Measurements from ENCODE around the gene SLC26A4. TPM values are rescaled to one million over a fixed set of nuclear protein-coding genes. Genes with fewer than 3 reads are reported as not detected.

Gene SLC26A4
- total RNA-seq, 4 donors from 2014 or later, result 0.17 to 0.44 (median 0.29) TPM; not detected in 1

- 93 to 95% methylated on average over 7 of the region's 7 CpGs for WGBS, 2 donors
- intact Hi-C loops (cut with DNase I; ENCODE audit: low total_unique reads), result no loop called here
- TF ChIP-seq POLR2A (IDR thresholded peaks at IDR 0.05), result no peak
- TF ChIP-seq CTCF (IDR thresholded peaks at IDR 0.05), result no peak
- no peak for DNase-seq (ENCODE audit: low spot score in 2 of 2)
- H3K4me3 ChIP-seq (ENCODE audit: low read depth, poor library complexity, severe bottlenecking), result no peak overlapping the region
Observed at GRCh38 chr7:107751113-107751512, 90.5 kb downstream of the SLC26A4 start.

GRCh38 chr7:107754642-107755041 is 94.0 kb downstream of the SLC26A4 start:
- WGBS, 2 donors, result 91 to 96% methylated on average over 2 of the region's 2 CpGs
- no peak for TF ChIP-seq CTCF (IDR thresholded peaks at IDR 0.05)
- TF ChIP-seq POLR2A (IDR thresholded peaks at IDR 0.05), result no peak
- intact Hi-C loops (cut with DNase I; ENCODE audit: low total_unique reads), result no loop called here
- no peak overlapping the region for H3K4me3 ChIP-seq (ENCODE audit: low read depth, poor library complexity, severe bottlenecking)
- no peak for DNase-seq (ENCODE audit: low spot score in 2 of 2)

- WGBS, 2 donors, result 94 to 100% methylated on average over 1 of the region's 1 CpG
- no peak for TF ChIP-seq CTCF (IDR thresholded peaks at IDR 0.05)
- TF ChIP-seq POLR2A (IDR thresholded peaks at IDR 0.05), result no peak
- DNase-seq (ENCODE audit: low spot score in 2 of 2), result no peak
- no peak overlapping the region for H3K4me3 ChIP-seq (ENCODE audit: low read depth, poor library complexity, severe bottlenecking)
- intact Hi-C loops (cut with DNase I; ENCODE audit: low total_unique reads), result no loop called here
Observed at GRCh38 chr7:107758667-107759066, 98.0 kb downstream of the SLC26A4 start.

GRCh38 chr7:107767391-107767790 is 106.8 kb downstream of the SLC26A4 start:
- TF ChIP-seq CTCF (IDR thresholded peaks at IDR 0.05) (no peak), POLR2A (IDR thresholded peaks at IDR 0.05) (no peak)
- WGBS, 2 donors, result 96% methylated on average over 2 of the region's 2 CpGs
- intact Hi-C loops (cut with DNase I; ENCODE audit: low total_unique reads), result no loop called here
- no peak for DNase-seq (ENCODE audit: low spot score in 2 of 2)
- no peak overlapping the region for H3K4me3 ChIP-seq (ENCODE audit: low read depth, poor library complexity, severe bottlenecking)

Other genes with a start within 250 kb of the SLC26A4 start
- gene GPR22, start 190.8 kb upstream of the SLC26A4 start, total RNA-seq, result not detected
- gene COG5, start 96.9 kb upstream of the SLC26A4 start, total RNA-seq, result 10 to 100 TPM; 34.4 to 50.6 (median 43.4) TPM
- gene DUS4L, start 96.9 kb upstream of the SLC26A4 start, total RNA-seq, result 10 to 100 TPM in 2 of 4 donors, 1 to 10 TPM in 2; 6.6 to 14.5 (median 9.4) TPM
- gene BCAP29, start 80.6 kb upstream of the SLC26A4 start, total RNA-seq, result 10 to 100 TPM; 53.3 to 81.7 (median 75.9) TPM
- 10 to 100 TPM; 32.2 to 66.4 (median 42.6) TPM for gene CBLL1, start 83.3 kb downstream of the SLC26A4 start, total RNA-seq
- gene SLC26A3, start 142.4 kb downstream of the SLC26A4 start, total RNA-seq, result under 1 TPM in 1 of 4 donors, not detected in 3; 0.13 TPM
- 100 to 1,000 TPM in 1 of 4 donors, 10 to 100 TPM in 3; 52.2 to 139 (median 69.7) TPM for gene DLD, start 230.4 kb downstream of the SLC26A4 start, total RNA-seq